Lower leg skin (tissue), 4 donors: ENCODE data around the gene CCNI2. TPM values are rescaled to one million over a fixed set of nuclear protein-coding genes. Genes with fewer than 3 reads are reported as not detected.
A peak's percentile ranks its signal among the peaks of the same experiment; 100 is the strongest.

Experiments used
- DNase-seq, 2 donors: peaks; one replicate each; pipeline ENCODE4 v3.0.0-alpha.2; 2019; ENCODE audit warnings: low spot score in 2 of 2
- H3K4me3 ChIP-seq: fragments of 200-600 bp; sonication (generic); 2 replicates; pipeline ENCODE4 v1.5.1; 2017; ENCODE audit warnings: mild to moderate bottlenecking, low read depth; ENCODE audit not compliant: poor library complexity, severe bottlenecking
- CTCF ChIP-seq, 3 donors: fragments of 450-650 bp; IDR thresholded peaks; one replicate each; pipeline ENCODE4 v1.5.1; 2016; ENCODE audit warnings: antibody characterized with exemption in 3 of 3, mild to moderate bottlenecking in 3 of 3, moderate library complexity in 2 of 3
- POLR2A ChIP-seq, 2 donors: fragments of 450-650 bp; IDR thresholded peaks; one replicate each; pipeline ENCODE4 v1.6.1; 2016 to 2017; ENCODE audit warnings: antibody characterized with exemption in 2 of 2, mild to moderate bottlenecking in 1 of 2, moderate library complexity in 1 of 2
- WGBS, 2 donors: methylation state at CpG; one replicate each; pipeline ENCODE4 v1.1.5; 2018; 5-methylcytosine and 5-hydroxymethylcytosine counted together
- intact Hi-C: fragments of 100-400 bp; cut with DNase I; formaldehyde crosslinking; loops from one replicate; pipeline ENCODE4 v1.15.0; 2023; ENCODE audit warnings: low total_unique reads
- total RNA-seq, 4 donors: library from RNA; depleted of rRNA; stranded (reverse); fragments of >200 nt; gene quantifications; one replicate each; pipeline ENCODE4 v1.1.0, GENCODE V29; 2016

CCNI2 gene
- total RNA-seq, 4 donors from 2014 or later: 0.49 to 0.74 TPM; not detected in 2

GRCh38 chr5:132771503-132771998 is 24.3 kb downstream of the CCNI2 start:
- intact Hi-C loops: no loop called here
- TF ChIP-seq CTCF (IDR thresholded peaks at IDR 0.05): no peak
- TF ChIP-seq POLR2A (IDR thresholded peaks at IDR 0.05): no peak
- WGBS, 2 donors: 55 to 58% methylated on average over 7 to 8 of the region's 8 CpGs
- H3K4me3 ChIP-seq: no peak overlapping the region
- peak in 1 of 2 donors; percentile 82 for DNase-seq

DNA sequence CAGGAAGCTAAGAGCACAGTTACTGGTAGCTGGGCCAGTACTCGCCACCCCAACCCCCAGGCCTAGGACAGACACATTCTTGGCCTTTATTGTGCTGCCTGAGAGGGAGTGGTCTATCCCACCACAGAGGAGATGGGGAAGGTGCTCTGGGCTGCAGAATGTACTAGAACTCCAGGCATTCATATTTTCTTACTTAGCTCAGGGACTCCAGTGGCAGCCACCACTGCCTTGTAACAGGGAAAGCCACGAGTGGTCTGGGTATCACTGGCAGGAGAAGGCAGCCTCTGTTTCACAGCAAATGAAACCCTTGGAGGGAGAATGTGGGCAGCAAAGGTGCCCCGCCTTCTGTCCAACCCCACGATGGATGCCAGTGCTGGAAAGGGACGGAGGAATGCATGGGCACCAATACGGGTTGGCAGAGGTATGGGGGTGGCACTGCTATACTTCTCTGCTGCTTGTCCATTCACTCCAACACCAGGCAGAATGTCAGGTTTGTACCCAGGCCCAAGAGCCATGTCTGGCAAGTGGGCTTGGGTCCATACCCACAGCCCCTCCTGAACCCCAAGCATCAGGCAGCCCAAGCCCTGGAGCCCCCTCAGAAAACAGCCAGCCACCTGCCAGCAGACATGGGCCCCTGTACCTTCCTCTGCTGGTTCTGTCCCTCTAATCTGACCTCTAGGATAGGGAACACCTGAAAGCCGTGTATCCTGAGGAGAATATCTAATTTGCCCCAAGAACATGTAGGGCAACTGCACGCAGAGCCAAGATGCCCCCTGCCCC is 25.3 kb downstream of the CCNI2 start:
- 64 to 72% methylated on average over 7 to 8 of the region's 8 CpGs for WGBS, 2 donors
- no peak overlapping the region for H3K4me3 ChIP-seq
- intact Hi-C loops: no loop called here
- TF ChIP-seq POLR2A (IDR thresholded peaks at IDR 0.05) (no peak), CTCF (IDR thresholded peaks at IDR 0.05) (no peak)
- peak in 1 of 2 donors; percentile 56 for DNase-seq

DNA sequence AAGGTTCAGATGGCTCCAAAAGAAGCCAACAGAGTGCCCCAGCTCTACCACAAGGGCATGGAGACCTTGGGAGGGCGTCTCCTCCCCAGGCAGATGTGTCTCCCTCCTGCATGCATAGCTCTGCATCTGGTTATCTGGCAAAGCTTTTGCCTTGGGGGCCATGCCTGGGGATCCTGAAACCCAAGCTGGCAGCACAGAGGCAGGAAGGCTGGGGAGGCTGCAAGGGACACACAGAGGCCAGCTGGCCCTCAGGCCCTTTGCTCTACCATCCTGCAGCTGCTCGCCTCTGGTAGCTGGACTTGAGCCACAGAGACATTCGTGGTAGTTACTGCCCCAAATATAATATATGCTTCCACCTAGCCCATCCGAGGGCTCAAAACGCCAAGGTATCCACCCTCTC is 25.9 kb downstream of the CCNI2 start:
- no peak for TF ChIP-seq POLR2A (IDR thresholded peaks at IDR 0.05)
- no peak for TF ChIP-seq CTCF (IDR thresholded peaks at IDR 0.05)
- WGBS, 2 donors: 58 to 73% methylated on average over 2 to 5 of the region's 5 CpGs
- no peak overlapping the region for H3K4me3 ChIP-seq
- intact Hi-C loops: no loop called here
- no peak for DNase-seq

- TF ChIP-seq POLR2A (IDR thresholded peaks at IDR 0.05): no peak
- TF ChIP-seq CTCF (IDR thresholded peaks at IDR 0.05): no peak
- DNase-seq: peak in 1 of 2 donors; percentile 52
- intact Hi-C loops: no loop called here
- no peak overlapping the region for H3K4me3 ChIP-seq
- WGBS, 2 donors: 49 to 58% methylated on average over 11 to 12 of the region's 12 CpGs
These were observed 26.6 kb downstream of the CCNI2 start for GRCh38 chr5:132773601-132774355.

DNA sequence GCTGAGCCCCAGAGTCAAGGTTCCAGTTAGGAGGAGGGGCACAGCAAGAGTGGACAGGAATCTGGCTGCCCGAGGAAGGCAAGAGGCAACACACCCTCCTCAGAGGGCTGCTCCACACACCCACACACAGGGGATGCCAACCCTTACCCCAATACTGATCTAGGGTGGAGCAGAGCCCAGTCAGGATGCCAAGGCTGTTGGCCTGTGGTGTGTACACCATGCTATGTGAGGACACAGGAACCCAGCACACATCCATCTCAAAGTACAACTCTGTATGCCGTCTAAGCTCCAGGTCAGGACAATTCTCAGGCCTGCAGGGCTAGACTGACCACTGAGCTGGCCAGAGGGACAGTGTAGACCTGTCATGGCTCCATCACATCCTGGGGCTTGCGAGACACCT is 27.2 kb downstream of the CCNI2 start:
- H3K4me3 ChIP-seq: no peak overlapping the region
- intact Hi-C loops: no loop called here
- no peak for TF ChIP-seq POLR2A (IDR thresholded peaks at IDR 0.05)
- TF ChIP-seq CTCF (IDR thresholded peaks at IDR 0.05): no peak
- WGBS, 2 donors: 13 to 18% methylated on average over 3 of the region's 3 CpGs
- DNase-seq: peak in 1 of 2 donors; percentile 81
